Fibroblast of lung (primary cell): Measurements from ENCODE around the gene DRG2.

Source experiments
- CTCF ChIP-seq, 2 donors: IDR thresholded peaks in 1 of 2; conservative IDR thresholded peaks in 1 of 2; 1 replicate in 1 of 2; 2 replicates in 1 of 2; pipeline ENCODE4 v1.5.1; 2011 to 2012; ENCODE audit warnings: low read length in 2 of 2, control low read depth in 1 of 2, inconsistent platforms in 1 of 2, low read depth in 1 of 2, mild to moderate bottlenecking in 1 of 2
- EZH2 ChIP-seq: IDR thresholded peaks from 2 replicates; pipeline ENCODE4 v1.5.1; 2012; ENCODE audit warnings: low read length, control low read depth, mild to moderate bottlenecking; ENCODE audit errors: missing control alignments

- no peak for TF ChIP-seq CTCF (conservative IDR thresholded peaks at IDR 0.05 in 1 of 2, IDR thresholded peaks at IDR 0.05 in 1 of 2; ENCODE audit: low read depth in 1 of 2, low read length in 2 of 2)
- TF ChIP-seq EZH2: no peak
These were observed 6.7 kb downstream of the DRG2 start for GRCh38 chr17:18094409-18094807.
